ENCODE measurements around the gene CELF2.

GRCh38 chr10:11276449-11276990, 258.8 kb downstream of the CELF2 start:
- TF ChIP-seq EZH2 (IDR thresholded peaks at IDR 0.05; ENCODE audit: borderline replicate concordance, insufficient read depth, low read length, poor library complexity, severe bottlenecking): no peak
- TF ChIP-seq CTCF (IDR thresholded peaks at IDR 0.05; ENCODE audit: poor library complexity, severe bottlenecking): no peak
- TF ChIP-seq TAF1 (IDR thresholded peaks at IDR 0.05; ENCODE audit: low read depth): no peak
- no peak for TF ChIP-seq POLR2AphosphoS5 (IDR thresholded peaks at IDR 0.05)
- TF ChIP-seq MXI1 (conservative IDR thresholded peaks at IDR 0.05; ENCODE audit: poor library complexity, severe bottlenecking): no peak
- no peak for TF ChIP-seq REST (IDR thresholded peaks at IDR 0.05; ENCODE audit: borderline replicate concordance)
- no peak for TF ChIP-seq EP300 (conservative IDR thresholded peaks at IDR 0.05; ENCODE audit: poor library complexity, severe bottlenecking)
